Measurements from ENCODE around the gene EBF3. TPM values are rescaled to one million over a fixed set of nuclear protein-coding genes. Genes with fewer than 3 reads are reported as not detected.

Gene EBF3
- total RNA-seq, 2 donors from 2014 or later: 0.44 to 2.0 TPM

DNA sequence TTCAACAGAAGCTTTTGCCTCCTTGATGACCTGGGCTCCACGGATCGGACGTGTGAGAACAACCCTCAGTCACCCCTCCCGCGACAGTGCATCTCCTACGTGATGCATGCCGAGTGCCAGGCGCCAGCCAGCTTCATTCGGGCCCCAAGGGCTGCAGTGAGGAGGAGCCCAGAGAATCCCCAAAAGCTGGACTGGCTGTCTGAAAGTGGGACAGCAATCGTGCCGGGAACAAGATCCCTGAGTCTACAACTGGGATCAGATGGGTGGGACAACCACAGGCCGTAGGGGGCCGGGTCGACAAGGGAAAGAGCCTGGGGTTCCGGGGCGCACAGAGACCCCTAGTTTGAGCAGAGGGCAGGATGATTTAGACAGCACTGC is 27.2 kb downstream of the EBF3 start:
- no peak overlapping the region for H3K4me3 Mint-ChIP-seq
- peaks cover 2% of the 10 kb centered on the region for H3K4me1 Mint-ChIP-seq
- Histone ChIP-seq H3K9ac (ENCODE audit: extremely low read depth, low read length, poor library complexity, severe bottlenecking) (no peak overlapping the region), H3K9me3 (ENCODE audit: control insufficient read depth, low read length) (no peaks in the 10 kb centered on the region), H3K4me1 (ENCODE audit: control insufficient read depth, insufficient read depth, low read length) (no peaks in the 10 kb centered on the region), H3K27me3 (ENCODE audit: control insufficient read depth, insufficient read depth, low read length, poor library complexity, severe bottlenecking) (no peaks in the 10 kb centered on the region), H3K36me3 (ENCODE audit: control insufficient read depth, insufficient read depth, low read length) (no peaks in the 10 kb centered on the region), H3K4me3 (ENCODE audit: low read length) (no peak overlapping the region), H3K27ac (ENCODE audit: low read depth, low read length) (no peak overlapping the region)
- 95 to 98% methylated on average over 5 to 16 of the region's 16 CpGs for WGBS, 2 experiments (ENCODE audit: insufficient coverage in 1 of 2, insufficient read length in 1 of 2)
- TF ChIP-seq, protein P1, sequence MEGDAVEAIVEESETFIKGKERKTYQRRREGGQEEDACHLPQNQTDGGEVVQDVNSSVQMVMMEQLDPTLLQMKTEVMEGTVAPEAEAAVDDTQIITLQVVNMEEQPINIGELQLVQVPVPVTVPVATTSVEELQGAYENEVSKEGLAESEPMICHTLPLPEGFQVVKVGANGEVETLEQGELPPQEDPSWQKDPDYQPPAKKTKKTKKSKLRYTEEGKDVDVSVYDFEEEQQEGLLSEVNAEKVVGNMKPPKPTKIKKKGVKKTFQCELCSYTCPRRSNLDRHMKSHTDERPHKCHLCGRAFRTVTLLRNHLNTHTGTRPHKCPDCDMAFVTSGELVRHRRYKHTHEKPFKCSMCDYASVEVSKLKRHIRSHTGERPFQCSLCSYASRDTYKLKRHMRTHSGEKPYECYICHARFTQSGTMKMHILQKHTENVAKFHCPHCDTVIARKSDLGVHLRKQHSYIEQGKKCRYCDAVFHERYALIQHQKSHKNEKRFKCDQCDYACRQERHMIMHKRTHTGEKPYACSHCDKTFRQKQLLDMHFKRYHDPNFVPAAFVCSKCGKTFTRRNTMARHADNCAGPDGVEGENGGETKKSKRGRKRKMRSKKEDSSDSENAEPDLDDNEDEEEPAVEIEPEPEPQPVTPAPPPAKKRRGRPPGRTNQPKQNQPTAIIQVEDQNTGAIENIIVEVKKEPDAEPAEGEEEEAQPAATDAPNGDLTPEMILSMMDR (conservative IDR thresholded peaks at IDR 0.05): no peak
- peaks cover 11% of the 10 kb centered on the region for H3K27me3 Mint-ChIP-seq (ENCODE audit: insufficient read depth)
- H3K27ac Mint-ChIP-seq: no peak overlapping the region
- no peak for DNase-seq
- no peaks in the 10 kb centered on the region for H3K9me3 Mint-ChIP-seq
- H3K36me3 Mint-ChIP-seq (ENCODE audit: low read depth): no peaks in the 10 kb centered on the region

DNA sequence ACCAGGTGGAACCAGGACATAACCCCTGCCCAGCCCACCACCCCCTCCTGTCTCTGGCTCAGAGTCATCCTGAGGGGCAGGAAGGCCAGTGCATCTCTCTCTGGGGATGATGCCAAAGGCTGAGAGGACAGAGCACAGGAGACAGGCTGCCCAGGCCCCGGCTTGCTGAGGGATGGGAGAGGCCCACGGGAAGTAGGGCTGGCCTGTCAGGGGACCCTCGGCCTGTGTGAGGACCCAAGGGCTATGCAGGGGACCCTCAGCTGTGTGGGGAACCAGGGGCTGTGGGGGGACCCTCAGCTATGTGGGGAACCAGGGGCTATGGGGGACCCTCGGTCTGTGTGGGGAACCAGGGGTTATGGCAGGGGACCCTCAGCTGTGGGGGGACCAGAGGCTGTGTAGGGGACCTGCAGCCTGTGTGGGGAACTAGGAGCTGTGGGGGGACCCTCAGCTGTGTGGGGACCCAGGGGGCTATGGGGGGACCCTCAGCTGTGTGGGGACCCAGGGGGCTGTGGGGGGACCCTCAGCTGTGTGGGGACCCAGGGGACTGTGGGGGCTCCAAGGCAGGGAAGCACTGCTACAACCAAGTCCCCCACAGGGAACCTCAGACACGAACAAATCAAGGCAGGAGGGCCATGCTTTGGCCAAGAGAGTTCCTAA is 27.7 kb downstream of the EBF3 start:
- WGBS, 2 experiments (ENCODE audit: insufficient coverage in 1 of 2, insufficient read length in 1 of 2): 97 to 100% methylated on average over 1 to 5 of the region's 5 CpGs
- H3K4me1 Mint-ChIP-seq: peaks cover 2% of the 10 kb centered on the region

DNA sequence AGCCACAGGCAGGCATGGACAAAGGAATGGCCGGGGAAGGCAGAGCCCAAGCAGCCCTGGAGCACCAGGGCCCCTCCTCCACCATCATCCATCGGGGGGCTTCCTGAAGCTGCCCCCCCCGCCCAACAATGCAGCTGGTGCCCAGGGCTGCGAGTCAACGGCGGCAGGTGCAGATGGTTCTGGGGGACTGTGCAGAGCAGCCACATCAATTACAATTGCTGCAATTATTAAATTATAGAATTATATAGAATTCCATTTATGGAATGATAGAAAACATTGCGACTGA is 28.3 kb downstream of the EBF3 start:
- no peaks in the 10 kb centered on the region for H3K9me3 ChIP-seq (ENCODE audit: control insufficient read depth, low read length)
- TF ChIP-seq, protein P1 (conservative IDR thresholded peaks at IDR 0.05): no peak
- Mint-ChIP-seq H3K36me3 (ENCODE audit: low read depth) (no peaks in the 10 kb centered on the region), H3K27ac (no peak overlapping the region), H3K9me3 (no peaks in the 10 kb centered on the region), H3K4me3 (no peak overlapping the region), H3K4me1 (peaks cover 2% of the 10 kb centered on the region), H3K27me3 (ENCODE audit: insufficient read depth) (peaks cover 11% of the 10 kb centered on the region)
- 80 to 87% methylated on average over 1 to 7 of the region's 7 CpGs for WGBS, 2 experiments (ENCODE audit: insufficient coverage in 1 of 2, insufficient read length in 1 of 2)
- no peaks in the 10 kb centered on the region for H3K27me3 ChIP-seq (ENCODE audit: control insufficient read depth, insufficient read depth, low read length, poor library complexity, severe bottlenecking)
- no peaks in the 10 kb centered on the region for H3K36me3 ChIP-seq (ENCODE audit: control insufficient read depth, insufficient read depth, low read length)
- no peak overlapping the region for H3K4me3 ChIP-seq (ENCODE audit: low read length)
- no peak for DNase-seq
- H3K9ac ChIP-seq (ENCODE audit: extremely low read depth, low read length, poor library complexity, severe bottlenecking): no peak overlapping the region
- H3K4me1 ChIP-seq (ENCODE audit: control insufficient read depth, insufficient read depth, low read length): no peaks in the 10 kb centered on the region
- H3K27ac ChIP-seq (ENCODE audit: low read depth, low read length): peak overlapping the region; percentile 47

More for the DNA sequence above, 27.7 kb downstream of the EBF3 start:
- no peaks in the 10 kb centered on the region for H3K4me1 ChIP-seq (ENCODE audit: control insufficient read depth, insufficient read depth, low read length)
- DNase-seq: no peak
- H3K27me3 ChIP-seq (ENCODE audit: control insufficient read depth, insufficient read depth, low read length, poor library complexity, severe bottlenecking): no peaks in the 10 kb centered on the region
- peaks cover 11% of the 10 kb centered on the region for H3K27me3 Mint-ChIP-seq (ENCODE audit: insufficient read depth)
- no peak overlapping the region for H3K27ac Mint-ChIP-seq
- H3K36me3 Mint-ChIP-seq (ENCODE audit: low read depth): no peaks in the 10 kb centered on the region
- H3K9me3 Mint-ChIP-seq: no peaks in the 10 kb centered on the region
- TF ChIP-seq, protein P1 (conservative IDR thresholded peaks at IDR 0.05): no peak
- no peaks in the 10 kb centered on the region for H3K36me3 ChIP-seq (ENCODE audit: control insufficient read depth, insufficient read depth, low read length)
- H3K9ac ChIP-seq (ENCODE audit: extremely low read depth, low read length, poor library complexity, severe bottlenecking): no peak overlapping the region
- no peaks in the 10 kb centered on the region for H3K9me3 ChIP-seq (ENCODE audit: control insufficient read depth, low read length)
- H3K4me3 ChIP-seq (ENCODE audit: low read length): no peak overlapping the region
- no peak overlapping the region for H3K4me3 Mint-ChIP-seq
- peak overlapping the region; percentile 60 for H3K27ac ChIP-seq (ENCODE audit: low read depth, low read length)
